ENCODE data around the gene RNPS1. TPM values are rescaled to one million over a fixed set of nuclear protein-coding genes. Genes with fewer than 3 reads are reported as not detected.

The RNPS1 gene
- total RNA-seq, 2 experiments from 2014 or later: 225 to 339 TPM

- peak; percentile 92 for DNase-seq (ENCODE audit: low spot score)
- intact Hi-C loops (cut with micrococcal nuclease; ENCODE audit: unreplicated experiment): loop anchor here (1.0 kb wide), 1 partner anchor 18 kb away; the partner anchor contains the start of gene E4F1
- Histone ChIP-seq H3K9me2 (ENCODE audit: insufficient read depth, low read length) (no peaks in the 10 kb centered on the region), H3K79me2 (ENCODE audit: insufficient read depth, low read depth, low read length) (peaks cover 12% of the 10 kb centered on the region; the same call in 1 of the 2 replicates), H3K9me3 (ENCODE audit: low read length) (no peaks in the 10 kb centered on the region), H4K20me1 (ENCODE audit: insufficient read depth, low read length) (no peaks in the 10 kb centered on the region), H3K4me3 (ENCODE audit: low read depth, low read length, poor library complexity, severe bottlenecking) (peak within 1 kb of the TSS; percentile 79), H2AFZ (ENCODE audit: low read length) (peak within 1 kb of the TSS; percentile 86), H3K4me2 (ENCODE audit: low read length) (peak within 1 kb of the TSS; percentile 95), H3K27ac (ENCODE audit: low read depth, low read length, poor library complexity, severe bottlenecking) (peak within 1 kb of the TSS; percentile 64), H3K4me1 (ENCODE audit: insufficient read depth, low read length, poor library complexity, severe bottlenecking) (peaks cover 13% of the 10 kb centered on the region), H3K36me3 (ENCODE audit: insufficient read depth, low read length) (peaks cover 35% of the 10 kb centered on the region)
- TF ChIP-seq, protein P1, sequence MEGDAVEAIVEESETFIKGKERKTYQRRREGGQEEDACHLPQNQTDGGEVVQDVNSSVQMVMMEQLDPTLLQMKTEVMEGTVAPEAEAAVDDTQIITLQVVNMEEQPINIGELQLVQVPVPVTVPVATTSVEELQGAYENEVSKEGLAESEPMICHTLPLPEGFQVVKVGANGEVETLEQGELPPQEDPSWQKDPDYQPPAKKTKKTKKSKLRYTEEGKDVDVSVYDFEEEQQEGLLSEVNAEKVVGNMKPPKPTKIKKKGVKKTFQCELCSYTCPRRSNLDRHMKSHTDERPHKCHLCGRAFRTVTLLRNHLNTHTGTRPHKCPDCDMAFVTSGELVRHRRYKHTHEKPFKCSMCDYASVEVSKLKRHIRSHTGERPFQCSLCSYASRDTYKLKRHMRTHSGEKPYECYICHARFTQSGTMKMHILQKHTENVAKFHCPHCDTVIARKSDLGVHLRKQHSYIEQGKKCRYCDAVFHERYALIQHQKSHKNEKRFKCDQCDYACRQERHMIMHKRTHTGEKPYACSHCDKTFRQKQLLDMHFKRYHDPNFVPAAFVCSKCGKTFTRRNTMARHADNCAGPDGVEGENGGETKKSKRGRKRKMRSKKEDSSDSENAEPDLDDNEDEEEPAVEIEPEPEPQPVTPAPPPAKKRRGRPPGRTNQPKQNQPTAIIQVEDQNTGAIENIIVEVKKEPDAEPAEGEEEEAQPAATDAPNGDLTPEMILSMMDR (conservative IDR thresholded peaks at IDR 0.05; ENCODE audit: low read length): peak; percentile 29; the same call in 1 of the 2 replicates
- no peak for TF ChIP-seq EZH2phosphoT487 (IDR thresholded peaks at IDR 0.05; ENCODE audit: borderline replicate concordance, low read depth, low read length)
- POLR2A ChIA-PET: interaction anchor here (0.9 to 1.1 kb wide), 3 partner anchors 9 to 49 kb away, joined by 3 to 5 read pairs (median 4); partner anchors contain the start of gene PGP
- BruUV-seq (replicated peaks): no TSS peak
- CTCF ChIA-PET (ENCODE audit: unreplicated experiment): no interaction called here
Measured at GRCh38 chr16:2205104-2205966, 62.6 kb downstream of the RNPS1 start, which contains the start of gene MLST8. MLST8 (plus strand) TSS chr16:2205454; CDS start chr16:2206086, 632 bp downstream.

DNA sequence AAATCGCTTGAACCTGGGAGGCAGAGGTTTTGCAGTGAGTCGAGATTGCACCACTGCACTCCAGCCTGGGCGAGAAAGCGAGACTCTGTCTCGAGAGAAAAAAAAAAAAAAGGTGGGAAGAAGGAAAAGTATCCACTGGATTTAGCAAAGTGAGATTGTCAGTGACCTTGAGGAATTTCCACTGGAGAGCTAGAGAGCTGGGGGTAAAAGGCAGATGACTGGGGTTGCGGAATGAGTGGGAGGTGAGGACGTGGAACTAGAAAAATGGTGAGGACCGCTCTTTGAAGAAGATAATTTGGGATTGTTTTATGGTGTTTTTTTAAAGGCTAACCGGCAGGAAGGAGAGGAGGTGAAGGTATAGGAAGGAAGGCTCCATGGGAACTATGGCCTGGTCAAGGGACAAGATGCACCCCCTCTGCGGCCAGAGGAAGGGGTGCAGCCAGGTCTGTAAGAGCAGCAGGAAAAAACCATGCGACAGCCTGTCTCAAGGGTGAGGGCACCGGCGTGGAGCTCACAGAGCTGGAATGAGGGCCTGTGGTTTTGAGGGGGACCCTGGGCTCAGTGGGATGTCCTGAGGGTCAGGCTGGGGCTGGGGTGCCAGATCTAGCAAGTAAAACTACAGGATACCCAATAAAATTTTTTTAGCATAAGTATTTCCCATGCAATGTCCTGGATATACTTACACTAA is 63.4 kb downstream of the RNPS1 start:
- peaks cover 12% of the 10 kb centered on the region; the same call in 1 of the 2 replicates for H3K79me2 ChIP-seq (ENCODE audit: insufficient read depth, low read depth, low read length)

More for the DNA sequence above, 63.4 kb downstream of the RNPS1 start:
- DNase-seq (ENCODE audit: low spot score): no peak
- TSS peak; percentile 58 for BruUV-seq (replicated peaks)
- H3K4me2 ChIP-seq (ENCODE audit: low read length): peak overlapping the region; percentile 95
- peak overlapping the region; percentile 79 for H3K4me3 ChIP-seq (ENCODE audit: low read depth, low read length, poor library complexity, severe bottlenecking)
- TF ChIP-seq EZH2phosphoT487 (IDR thresholded peaks at IDR 0.05; ENCODE audit: borderline replicate concordance, low read depth, low read length): no peak
- TF ChIP-seq, protein P1 (conservative IDR thresholded peaks at IDR 0.05; ENCODE audit: low read length): no peak
- intact Hi-C loops (cut with micrococcal nuclease; ENCODE audit: unreplicated experiment): loop anchor here (1.0 kb wide), 1 partner anchor 19 kb away; the partner anchor contains the start of gene E4F1
- H3K4me1 ChIP-seq (ENCODE audit: insufficient read depth, low read length, poor library complexity, severe bottlenecking): peaks cover 13% of the 10 kb centered on the region
- POLR2A ChIA-PET: interaction anchor here (0.9 to 1.1 kb wide), 2 partner anchors 10 to 48 kb away, joined by 3 to 5 read pairs; partner anchors contain the start of gene PGP
- H3K36me3 ChIP-seq (ENCODE audit: insufficient read depth, low read length): peaks cover 30% of the 10 kb centered on the region
- no peaks in the 10 kb centered on the region for H3K9me2 ChIP-seq (ENCODE audit: insufficient read depth, low read length)
- no peaks in the 10 kb centered on the region for H3K9me3 ChIP-seq (ENCODE audit: low read length)
- H4K20me1 ChIP-seq (ENCODE audit: insufficient read depth, low read length): no peaks in the 10 kb centered on the region
- peak overlapping the region; percentile 86 for H2AFZ ChIP-seq (ENCODE audit: low read length)
- CTCF ChIA-PET (ENCODE audit: unreplicated experiment): no interaction called here
- H3K27ac ChIP-seq (ENCODE audit: low read depth, low read length, poor library complexity, severe bottlenecking): peak overlapping the region; percentile 64

Small RNAs within 50 kb of the gene (microRNA-seq; reads per million reads assigned to microRNA genes)
- gene MIR3677 (ENCODE audit: borderline replicate concordance) (not detected), gene MIR4717 (ENCODE audit: borderline replicate concordance) (not detected)

Small RNAs within 50 kb of the gene (small RNA-seq; reads per million reads assigned to genes)
- gene MIR3677 (not detected), gene MIR4717 (not detected)

Other genes with a start within 250 kb of the RNPS1 start
- 0.85 and 0.88 TPM in 2 replicates for gene NPW, start 248.3 kb downstream of the RNPS1 start, total RNA-seq (2014; rRNA removed; shearing (Covaris generic))
- gene NPW, start 248.3 kb downstream of the RNPS1 start, total RNA-seq (2022): 1.3 and 3.7 TPM in 2 replicates
- gene NHERF2, start 241.2 kb downstream of the RNPS1 start, total RNA-seq (2014; rRNA removed; shearing (Covaris generic)): not detected in 2 replicates
- 0.27 and 0.31 TPM in 2 replicates for gene NHERF2, start 241.2 kb downstream of the RNPS1 start, total RNA-seq (2022)
- 50.9 and 56.2 TPM in 2 replicates for gene NTHL1, start 220.3 kb downstream of the RNPS1 start, total RNA-seq (2014; rRNA removed; shearing (Covaris generic))
- 44.6 and 51.5 TPM in 2 replicates for gene NTHL1, start 220.3 kb downstream of the RNPS1 start, total RNA-seq (2022)
- 42.8 and 57.2 TPM in 2 replicates for gene TSC2, start 220.1 kb downstream of the RNPS1 start, total RNA-seq (2014; rRNA removed; shearing (Covaris generic))
- 152 and 160 TPM in 2 replicates for gene TSC2, start 220.1 kb downstream of the RNPS1 start, total RNA-seq (2022)
- 76.5 and 87.4 TPM in 2 replicates for gene PKD1, start 132.2 kb downstream of the RNPS1 start, total RNA-seq (2014; rRNA removed; shearing (Covaris generic))
- gene PKD1, start 132.2 kb downstream of the RNPS1 start, total RNA-seq (2022): 112 and 129 TPM in 2 replicates
- 3.1 and 5.0 TPM in 2 replicates for gene RAB26, start 119.5 kb downstream of the RNPS1 start, total RNA-seq (2014; rRNA removed; shearing (Covaris generic))
- gene RAB26, start 119.5 kb downstream of the RNPS1 start, total RNA-seq (2022): 7.9 and 9.5 TPM in 2 replicates
- gene TRAF7, start 112.3 kb downstream of the RNPS1 start, total RNA-seq (2014; rRNA removed; shearing (Covaris generic)): 50.1 and 53.6 TPM in 2 replicates
- gene TRAF7, start 112.3 kb downstream of the RNPS1 start, total RNA-seq (2022): 82.3 and 103 TPM in 2 replicates
- gene CASKIN1, start 71.5 kb downstream of the RNPS1 start, total RNA-seq (2014; rRNA removed; shearing (Covaris generic)): 0.09 TPM in 1 of 2 replicates, not detected in the other
- 0.06 and 0.13 TPM in 2 replicates for gene CASKIN1, start 71.5 kb downstream of the RNPS1 start, total RNA-seq (2022)
- 57.1 and 65.4 TPM in 2 replicates for gene MLST8, start 62.7 kb downstream of the RNPS1 start, total RNA-seq (2014; rRNA removed; shearing (Covaris generic))
- gene MLST8, start 62.7 kb downstream of the RNPS1 start, total RNA-seq (2022): 68.6 and 71.3 TPM in 2 replicates
- 15.8 and 30.4 TPM in 2 replicates for gene BRICD5, start 57.3 kb downstream of the RNPS1 start, total RNA-seq (2014; rRNA removed; shearing (Covaris generic))
- 31.7 and 36.6 TPM in 2 replicates for gene BRICD5, start 57.3 kb downstream of the RNPS1 start, total RNA-seq (2022)
- gene PGP, start 53.3 kb downstream of the RNPS1 start, total RNA-seq (2014; rRNA removed; shearing (Covaris generic)): 44.2 TPM in 2 replicates
- gene PGP, start 53.3 kb downstream of the RNPS1 start, total RNA-seq (2022): 37.0 and 37.9 TPM in 2 replicates
- gene E4F1, start 44.5 kb downstream of the RNPS1 start, total RNA-seq (2014; rRNA removed; shearing (Covaris generic)): 43.1 and 59.6 TPM in 2 replicates
- 35.3 and 42.3 TPM in 2 replicates for gene E4F1, start 44.5 kb downstream of the RNPS1 start, total RNA-seq (2022)
- 6.6 and 6.9 TPM in 2 replicates for gene DNASE1L2, start 31.7 kb downstream of the RNPS1 start, total RNA-seq (2014; rRNA removed; shearing (Covaris generic))
- 8.4 and 9.8 TPM in 2 replicates for gene DNASE1L2, start 31.7 kb downstream of the RNPS1 start, total RNA-seq (2022)
- gene ECI1, start 16.5 kb downstream of the RNPS1 start, total RNA-seq (2014; rRNA removed; shearing (Covaris generic)): 66.6 and 80.0 TPM in 2 replicates
- 74.5 and 87.5 TPM in 2 replicates for gene ECI1, start 16.5 kb downstream of the RNPS1 start, total RNA-seq (2022)
- gene ABCA3, start 72.6 kb upstream of the RNPS1 start, total RNA-seq (2014; rRNA removed; shearing (Covaris generic)): not detected in 2 replicates
- gene ABCA3, start 72.6 kb upstream of the RNPS1 start, total RNA-seq (2022): 0.23 TPM in 1 of 2 replicates, not detected in the other
- gene CCNF, start 161.3 kb upstream of the RNPS1 start, total RNA-seq (2014; rRNA removed; shearing (Covaris generic)): 71.5 and 82.1 TPM in 2 replicates
- gene CCNF, start 161.3 kb upstream of the RNPS1 start, total RNA-seq (2022): 83.3 and 93.0 TPM in 2 replicates
- 89.3 and 110 TPM in 2 replicates for gene TEDC2, start 192.0 kb upstream of the RNPS1 start, total RNA-seq (2014; rRNA removed; shearing (Covaris generic))
- gene TEDC2, start 192.0 kb upstream of the RNPS1 start, total RNA-seq (2022): 48.0 and 56.0 TPM in 2 replicates
- 2.3 and 4.8 TPM in 2 replicates for gene NTN3, start 203.2 kb upstream of the RNPS1 start, total RNA-seq (2014; rRNA removed; shearing (Covaris generic))
- gene NTN3, start 203.2 kb upstream of the RNPS1 start, total RNA-seq (2022): 1.5 and 1.7 TPM in 2 replicates
- 19.8 and 23.4 TPM in 2 replicates for gene TBC1D24, start 207.0 kb upstream of the RNPS1 start, total RNA-seq (2014; rRNA removed; shearing (Covaris generic))
- 29.9 and 34.7 TPM in 2 replicates for gene TBC1D24, start 207.0 kb upstream of the RNPS1 start, total RNA-seq (2022)
- 15.0 and 16.4 TPM in 2 replicates for gene ATP6V0C, start 245.8 kb upstream of the RNPS1 start, total RNA-seq (2014; rRNA removed; shearing (Covaris generic))
- gene ATP6V0C, start 245.8 kb upstream of the RNPS1 start, total RNA-seq (2022): 87.4 and 94.3 TPM in 2 replicates

All from OCI-LY7 (cell line).